Fibroblast of skin of left biceps (primary cell): ENCODE measurements around the gene DCHS1.

Experiments
- DNase-seq, 2 experiments: peaks; one replicate each; pipeline ENCODE4 v3.0.0-alpha.2; 2013; ENCODE audit warnings: low read depth in 2 of 2

Gene DCHS1

GRCh38 chr11:6627762-6628241 lies 27.8 kb downstream of the DCHS1 start:
- no peak for DNase-seq

GRCh38 chr11:6626971-6627761 lies 28.4 kb downstream of the DCHS1 start:
- no peak for DNase-seq

GRCh38 chr11:6625832-6626420 lies 29.7 kb downstream of the DCHS1 start:
- no peak for DNase-seq

GRCh38 chr11:6625156-6625831 lies 30.3 kb downstream of the DCHS1 start:
- no peak for DNase-seq

GRCh38 chr11:6623391-6624363 lies 31.9 kb downstream of the DCHS1 start:
- DNase-seq, result no peak

- no peak for DNase-seq
Observed at GRCh38 chr11:6622261-6623171, 33.1 kb downstream of the DCHS1 start.

- no peak for DNase-seq
Observed at GRCh38 chr11:6621711-6622211, 33.8 kb downstream of the DCHS1 start.

GRCh38 chr11:6620636-6621035 lies 35.0 kb downstream of the DCHS1 start:
- DNase-seq, result no peak

- DNase-seq, result peak; percentile 80 to 85
Observed at GRCh38 chr11:6619004-6619745, 36.4 kb downstream of the DCHS1 start, which contains the start of gene TPP1. Gene TPP1, minus strand, starts transcription at chr11:6619422. Its CDS starts 22 bp downstream, at chr11:6619400.

GRCh38 chr11:6618117-6619003 lies 37.2 kb downstream of the DCHS1 start:
- DNase-seq, result no peak

- no peak for DNase-seq
Observed at GRCh38 chr11:6617315-6617781, 38.3 kb downstream of the DCHS1 start.

- no peak for DNase-seq
Observed at GRCh38 chr11:6616596-6617250, 38.9 kb downstream of the DCHS1 start.

GRCh38 chr11:6615882-6616585 lies 39.6 kb downstream of the DCHS1 start:
- DNase-seq, result no peak

GRCh38 chr11:6615046-6615445 lies 40.6 kb downstream of the DCHS1 start:
- DNase-seq, result no peak

GRCh38 chr11:6614446-6614845 lies 41.2 kb downstream of the DCHS1 start:
- DNase-seq, result no peak

GRCh38 chr11:6613496-6613895 lies 42.1 kb downstream of the DCHS1 start:
- no peak for DNase-seq
